Measurements from ENCODE around the gene COPE. TPM values are rescaled to one million over a fixed set of nuclear protein-coding genes. Genes with fewer than 3 reads are reported as not detected.

The COPE gene
- total and polyA plus RNA-seq, 2 of the 8 experiments (the other 6 are each of a cell fraction or from before 2014, with no cell fraction given) = 178 to 356 TPM

DNA sequence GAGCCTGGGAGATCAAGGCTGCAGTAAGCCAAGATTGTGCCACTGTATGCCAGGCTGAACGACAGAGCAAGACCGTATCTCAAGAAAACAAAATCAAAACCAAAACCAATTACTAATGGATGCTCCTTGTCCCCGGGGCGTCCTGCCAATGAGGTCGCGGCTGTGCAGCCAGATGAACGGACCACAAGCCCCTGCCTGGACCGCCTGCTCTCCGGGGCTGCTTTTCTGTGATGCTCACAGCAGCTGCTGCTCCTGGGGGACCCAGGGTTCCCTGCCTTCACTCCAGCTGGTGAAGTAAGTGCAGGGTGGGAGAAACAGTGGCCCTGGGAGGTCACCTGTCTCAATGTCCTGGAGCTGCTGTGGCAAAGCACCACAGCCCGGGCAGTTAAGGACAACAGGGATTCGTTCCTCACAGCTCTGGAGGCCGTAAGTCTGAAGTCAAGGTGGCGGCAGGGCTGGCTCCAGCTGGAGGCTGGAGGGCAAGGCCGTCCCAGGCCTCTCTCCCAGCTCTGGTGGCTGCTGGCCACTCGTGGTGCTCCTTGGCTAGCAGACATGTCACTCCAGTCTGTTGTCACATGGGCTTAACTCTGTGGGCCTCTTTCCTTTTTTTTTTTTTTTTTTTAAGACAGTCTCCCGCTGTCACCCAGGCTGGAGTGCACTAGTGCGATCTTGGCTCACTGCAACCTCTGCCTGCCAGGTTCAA, 10.1 kb downstream of the COPE start (continued):
- TF ChIP-seq, protein P1, sequence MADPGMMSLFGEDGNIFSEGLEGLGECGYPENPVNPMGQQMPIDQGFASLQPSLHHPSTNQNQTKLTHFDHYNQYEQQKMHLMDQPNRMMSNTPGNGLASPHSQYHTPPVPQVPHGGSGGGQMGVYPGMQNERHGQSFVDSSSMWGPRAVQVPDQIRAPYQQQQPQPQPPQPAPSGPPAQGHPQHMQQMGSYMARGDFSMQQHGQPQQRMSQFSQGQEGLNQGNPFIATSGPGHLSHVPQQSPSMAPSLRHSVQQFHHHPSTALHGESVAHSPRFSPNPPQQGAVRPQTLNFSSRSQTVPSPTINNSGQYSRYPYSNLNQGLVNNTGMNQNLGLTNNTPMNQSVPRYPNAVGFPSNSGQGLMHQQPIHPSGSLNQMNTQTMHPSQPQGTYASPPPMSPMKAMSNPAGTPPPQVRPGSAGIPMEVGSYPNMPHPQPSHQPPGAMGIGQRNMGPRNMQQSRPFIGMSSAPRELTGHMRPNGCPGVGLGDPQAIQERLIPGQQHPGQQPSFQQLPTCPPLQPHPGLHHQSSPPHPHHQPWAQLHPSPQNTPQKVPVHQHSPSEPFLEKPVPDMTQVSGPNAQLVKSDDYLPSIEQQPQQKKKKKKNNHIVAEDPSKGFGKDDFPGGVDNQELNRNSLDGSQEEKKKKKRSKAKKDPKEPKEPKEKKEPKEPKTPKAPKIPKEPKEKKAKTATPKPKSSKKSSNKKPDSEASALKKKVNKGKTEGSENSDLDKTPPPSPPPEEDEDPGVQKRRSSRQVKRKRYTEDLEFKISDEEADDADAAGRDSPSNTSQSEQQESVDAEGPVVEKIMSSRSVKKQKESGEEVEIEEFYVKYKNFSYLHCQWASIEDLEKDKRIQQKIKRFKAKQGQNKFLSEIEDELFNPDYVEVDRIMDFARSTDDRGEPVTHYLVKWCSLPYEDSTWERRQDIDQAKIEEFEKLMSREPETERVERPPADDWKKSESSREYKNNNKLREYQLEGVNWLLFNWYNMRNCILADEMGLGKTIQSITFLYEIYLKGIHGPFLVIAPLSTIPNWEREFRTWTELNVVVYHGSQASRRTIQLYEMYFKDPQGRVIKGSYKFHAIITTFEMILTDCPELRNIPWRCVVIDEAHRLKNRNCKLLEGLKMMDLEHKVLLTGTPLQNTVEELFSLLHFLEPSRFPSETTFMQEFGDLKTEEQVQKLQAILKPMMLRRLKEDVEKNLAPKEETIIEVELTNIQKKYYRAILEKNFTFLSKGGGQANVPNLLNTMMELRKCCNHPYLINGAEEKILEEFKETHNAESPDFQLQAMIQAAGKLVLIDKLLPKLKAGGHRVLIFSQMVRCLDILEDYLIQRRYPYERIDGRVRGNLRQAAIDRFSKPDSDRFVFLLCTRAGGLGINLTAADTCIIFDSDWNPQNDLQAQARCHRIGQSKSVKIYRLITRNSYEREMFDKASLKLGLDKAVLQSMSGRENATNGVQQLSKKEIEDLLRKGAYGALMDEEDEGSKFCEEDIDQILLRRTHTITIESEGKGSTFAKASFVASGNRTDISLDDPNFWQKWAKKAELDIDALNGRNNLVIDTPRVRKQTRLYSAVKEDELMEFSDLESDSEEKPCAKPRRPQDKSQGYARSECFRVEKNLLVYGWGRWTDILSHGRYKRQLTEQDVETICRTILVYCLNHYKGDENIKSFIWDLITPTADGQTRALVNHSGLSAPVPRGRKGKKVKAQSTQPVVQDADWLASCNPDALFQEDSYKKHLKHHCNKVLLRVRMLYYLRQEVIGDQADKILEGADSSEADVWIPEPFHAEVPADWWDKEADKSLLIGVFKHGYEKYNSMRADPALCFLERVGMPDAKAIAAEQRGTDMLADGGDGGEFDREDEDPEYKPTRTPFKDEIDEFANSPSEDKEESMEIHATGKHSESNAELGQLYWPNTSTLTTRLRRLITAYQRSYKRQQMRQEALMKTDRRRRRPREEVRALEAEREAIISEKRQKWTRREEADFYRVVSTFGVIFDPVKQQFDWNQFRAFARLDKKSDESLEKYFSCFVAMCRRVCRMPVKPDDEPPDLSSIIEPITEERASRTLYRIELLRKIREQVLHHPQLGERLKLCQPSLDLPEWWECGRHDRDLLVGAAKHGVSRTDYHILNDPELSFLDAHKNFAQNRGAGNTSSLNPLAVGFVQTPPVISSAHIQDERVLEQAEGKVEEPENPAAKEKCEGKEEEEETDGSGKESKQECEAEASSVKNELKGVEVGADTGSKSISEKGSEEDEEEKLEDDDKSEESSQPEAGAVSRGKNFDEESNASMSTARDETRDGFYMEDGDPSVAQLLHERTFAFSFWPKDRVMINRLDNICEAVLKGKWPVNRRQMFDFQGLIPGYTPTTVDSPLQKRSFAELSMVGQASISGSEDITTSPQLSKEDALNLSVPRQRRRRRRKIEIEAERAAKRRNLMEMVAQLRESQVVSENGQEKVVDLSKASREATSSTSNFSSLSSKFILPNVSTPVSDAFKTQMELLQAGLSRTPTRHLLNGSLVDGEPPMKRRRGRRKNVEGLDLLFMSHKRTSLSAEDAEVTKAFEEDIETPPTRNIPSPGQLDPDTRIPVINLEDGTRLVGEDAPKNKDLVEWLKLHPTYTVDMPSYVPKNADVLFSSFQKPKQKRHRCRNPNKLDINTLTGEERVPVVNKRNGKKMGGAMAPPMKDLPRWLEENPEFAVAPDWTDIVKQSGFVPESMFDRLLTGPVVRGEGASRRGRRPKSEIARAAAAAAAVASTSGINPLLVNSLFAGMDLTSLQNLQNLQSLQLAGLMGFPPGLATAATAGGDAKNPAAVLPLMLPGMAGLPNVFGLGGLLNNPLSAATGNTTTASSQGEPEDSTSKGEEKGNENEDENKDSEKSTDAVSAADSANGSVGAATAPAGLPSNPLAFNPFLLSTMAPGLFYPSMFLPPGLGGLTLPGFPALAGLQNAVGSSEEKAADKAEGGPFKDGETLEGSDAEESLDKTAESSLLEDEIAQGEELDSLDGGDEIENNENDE (IDR thresholded peaks at IDR 0.05; ENCODE audit: insufficient replicate concordance, low read length) = no peak
- TF ChIP-seq CHD2 (IDR thresholded peaks at IDR 0.05; ENCODE audit: low read length) (no peak), SP1 (IDR thresholded peaks at IDR 0.05; ENCODE audit: low read depth, low read length) (no peak), BRCA1 (IDR thresholded peaks at IDR 0.05; ENCODE audit: low read depth, low read length) (no peak), POLR2AphosphoS5 (IDR thresholded peaks at IDR 0.05; ENCODE audit: low read depth, low read length) (no peak), CEBPB (IDR thresholded peaks at IDR 0.05; ENCODE audit: low read depth, low read length) (no peak), NANOG (IDR thresholded peaks at IDR 0.05; ENCODE audit: insufficient read depth, low read depth, low read length, poor library complexity, severe bottlenecking) (no peak), FOSL1 (IDR thresholded peaks at IDR 0.05; ENCODE audit: insufficient read depth, low read depth, low read length) (no peak), CTBP2 (IDR thresholded peaks at IDR 0.05; ENCODE audit: borderline replicate concordance, insufficient read depth, insufficient read length, low read length) (no peak), SRF (IDR thresholded peaks at IDR 0.05; ENCODE audit: low read depth, low read length) (no peak)
